BJ (cell line): ENCODE measurements around the gene ZNF474. TPM values are rescaled to one million over a fixed set of nuclear protein-coding genes. Genes with fewer than 3 reads are reported as not detected.

Experiments used
- CTCF ChIA-PET: fragments of 350-600 bp; formaldehyde crosslinking; extraction: SDS; loops from one replicate; lab custom pipeline; 2021; ENCODE audit warnings: antibody characterized with exemption, inconsistent platforms; lab: Yijun Ruan, JAX
- POLR2A ChIA-PET: fragments of 300-600 bp; sonication (Branson Sonifier 250); formaldehyde crosslinking; extraction: SDS; loops from one replicate; lab custom pipeline; 2021; ENCODE audit warnings: antibody characterized with exemption; lab: Charles Lee
- DNase-seq: peaks from one replicate; pipeline ENCODE4 v3.0.0-alpha.2; 2011; ENCODE audit warnings: low read depth
- H3K27me3 ChIP-seq: 2 replicates; pipeline ENCODE4 v1.6.0; 2011; ENCODE audit warnings: low read length; ENCODE audit not compliant: control insufficient read depth, insufficient read depth
- H3K36me3 ChIP-seq: 2 replicates; pipeline ENCODE4 v1.5.1; 2011; ENCODE audit warnings: low read length; ENCODE audit not compliant: control insufficient read depth, insufficient read depth
- H3K4me3 ChIP-seq: 2 replicates; pipeline ENCODE4 v1.5.1; 2011; ENCODE audit warnings: low read depth, mild to moderate bottlenecking, control low read depth, low read length
- CTCF ChIP-seq: IDR thresholded peaks from 2 replicates; pipeline ENCODE4 v1.5.1; 2011; ENCODE audit warnings: low read depth, mild to moderate bottlenecking, control low read depth, inconsistent platforms, low read length, moderate library complexity; ENCODE audit not compliant: insufficient read depth
- polyA plus RNA-seq: library from polyadenylated mRNA; depleted of rRNA; stranded (reverse); fragments of >200 nt; gene quantifications from 2 replicates; pipeline ENCODE4 v1.2.3, GENCODE V29; 2011

The ZNF474 gene
- polyA plus RNA-seq, 1 experiment, result 0.22 TPM

DNA sequence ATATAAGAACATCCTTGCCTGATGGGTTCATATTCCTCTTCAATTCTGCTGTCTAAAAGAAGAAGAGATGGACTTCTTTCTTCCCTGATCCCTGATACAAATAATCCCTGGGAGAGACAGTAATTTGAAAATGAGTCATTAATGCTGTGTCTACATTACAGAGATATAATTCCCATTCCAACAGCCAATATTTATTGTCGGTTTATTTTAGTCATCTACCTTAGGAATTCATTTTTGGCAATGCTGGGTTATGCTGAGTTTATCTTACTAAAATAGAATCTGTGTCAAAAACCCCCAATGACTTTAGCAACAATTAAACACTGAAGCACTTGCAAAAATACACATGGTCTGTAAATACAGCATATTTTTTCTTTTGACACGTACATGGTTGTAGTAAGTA lies 23.9 kb downstream of the ZNF474 start:
- no peak for TF ChIP-seq CTCF
- DNase-seq, result peak; percentile 87
- ChIA-PET POLR2A (interaction anchor here (0.5 kb wide), 1 partner anchor 29 kb away, joined by 3 read pairs; no protein-coding TSS in a partner anchor), CTCF (interaction anchor here (2.0 to 2.1 kb wide), 2 partner anchors 62 to 77 kb away, joined by 8 to 13 read pairs; no protein-coding TSS in a partner anchor)
- no peaks in the 10 kb centered on the region for H3K27me3 ChIP-seq
- H3K4me3 ChIP-seq, result no peak overlapping the region
- H3K36me3 ChIP-seq, result no peaks in the 10 kb centered on the region

GRCh38 chr5:122153774-122154173 lies 24.4 kb downstream of the ZNF474 start:
- Histone ChIP-seq H3K4me3 (no peak overlapping the region), H3K36me3 (no peaks in the 10 kb centered on the region), H3K27me3 (no peaks in the 10 kb centered on the region)
- ChIA-PET POLR2A (no interaction called here), CTCF (interaction anchor here (0.8 to 3.6 kb wide), 5 partner anchors 9 to 182 kb away, joined by 3 to 42 read pairs (median 13); no protein-coding TSS in a partner anchor)
- TF ChIP-seq CTCF, result no peak
- DNase-seq, result no peak

DNA sequence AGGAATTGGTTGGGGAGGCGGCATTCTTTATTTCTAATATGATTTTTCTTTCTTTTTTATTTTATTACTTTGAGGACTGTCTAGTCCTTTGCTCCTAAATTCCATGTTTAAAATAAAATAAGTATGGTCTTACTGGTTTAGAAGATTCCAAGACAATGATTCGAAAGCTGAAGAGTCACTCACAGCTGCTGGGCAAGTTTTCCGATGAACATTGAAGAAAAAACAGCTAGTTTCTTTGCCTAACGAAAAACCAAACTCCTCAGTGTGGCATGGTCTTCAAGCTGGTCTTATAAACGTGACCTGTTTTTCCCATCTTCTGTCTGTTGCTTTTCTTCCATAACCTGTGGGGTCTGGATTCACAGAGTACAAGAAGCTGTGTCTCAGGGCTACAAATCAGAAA lies 25.1 kb downstream of the ZNF474 start:
- TF ChIP-seq CTCF, result no peak
- POLR2A ChIA-PET, result interaction anchor here (0.9 kb wide), 1 partner anchor 77 kb away, joined by 5 read pairs; no protein-coding TSS in a partner anchor
- CTCF ChIA-PET, result interaction anchor here (0.6 to 3.6 kb wide), 11 partner anchors 9 to 185 kb away, joined by 3 to 42 read pairs (median 6); partner anchors contain the start of gene LOX
- H3K4me3 ChIP-seq, result no peak overlapping the region
- DNase-seq, result no peak
- no peaks in the 10 kb centered on the region for H3K36me3 ChIP-seq
- H3K27me3 ChIP-seq, result no peaks in the 10 kb centered on the region

DNA sequence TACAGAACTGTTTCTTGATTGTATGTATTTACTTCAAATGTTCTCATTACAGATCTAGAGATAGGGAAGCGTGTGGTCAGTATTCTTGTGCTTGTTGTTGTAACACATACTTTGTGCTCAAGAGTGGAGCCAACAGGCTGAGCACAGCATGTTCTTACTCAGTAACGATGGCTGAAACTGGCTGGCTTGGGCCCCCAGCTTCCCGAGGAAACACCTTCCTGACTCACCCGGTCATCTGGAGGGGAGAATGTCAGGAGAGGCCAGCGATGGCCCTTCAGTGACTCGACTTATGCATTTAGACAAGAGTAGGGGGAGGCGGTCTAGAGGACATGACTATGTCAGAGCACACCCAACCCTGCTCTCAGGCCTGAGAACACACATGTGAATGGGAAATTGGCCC lies 25.6 kb downstream of the ZNF474 start:
- no peak for TF ChIP-seq CTCF
- Histone ChIP-seq H3K4me3 (no peak overlapping the region), H3K36me3 (no peaks in the 10 kb centered on the region), H3K27me3 (no peaks in the 10 kb centered on the region)
- ChIA-PET POLR2A (interaction anchor here (0.9 kb wide), 1 partner anchor 78 kb away, joined by 5 read pairs; no protein-coding TSS in a partner anchor), CTCF (interaction anchor here (0.6 to 3.6 kb wide), 11 partner anchors 8 to 191 kb away, joined by 3 to 42 read pairs (median 6); partner anchors contain the start of gene LOX)
- no peak for DNase-seq

DNA sequence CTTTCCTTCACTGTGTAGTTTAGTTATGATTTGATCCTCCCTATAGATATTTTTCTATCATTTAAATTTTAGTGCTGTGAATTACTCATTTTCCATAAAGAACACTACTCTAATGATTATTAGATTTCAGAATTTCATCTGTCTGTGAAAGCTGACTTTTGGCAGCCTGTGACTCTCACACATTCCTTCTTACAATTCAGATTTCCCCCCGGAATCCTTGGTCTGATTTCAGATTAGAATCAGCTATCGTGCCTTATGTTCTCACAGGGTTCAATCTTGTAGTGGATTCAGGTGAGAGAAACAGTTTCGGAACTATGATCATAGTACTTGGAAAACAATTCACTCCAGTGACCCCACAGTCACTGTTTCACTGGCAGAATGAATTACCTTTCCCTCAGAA lies 26.2 kb downstream of the ZNF474 start:
- DNase-seq, result no peak
- TF ChIP-seq CTCF, result no peak
- no peaks in the 10 kb centered on the region for H3K36me3 ChIP-seq
- CTCF ChIA-PET, result interaction anchor here (0.6 to 3.6 kb wide), 11 partner anchors 8 to 192 kb away, joined by 3 to 42 read pairs (median 6); partner anchors contain the start of gene LOX
- H3K27me3 ChIP-seq, result no peaks in the 10 kb centered on the region
- no peak overlapping the region for H3K4me3 ChIP-seq
- POLR2A ChIA-PET, result no interaction called here
